Measurements from ENCODE around the gene ALDH1B1.

GRCh38 chr9:38376021-38376670 lies 16.4 kb upstream of the ALDH1B1 start:
- no peak for TF ChIP-seq CTCF (conservative IDR thresholded peaks at IDR 0.05)
- TF ChIP-seq EZH2 (IDR thresholded peaks at IDR 0.05; ENCODE audit: low read depth), result no peak
